ENCODE measurements around the gene KIF25. TPM values are rescaled to one million over a fixed set of nuclear protein-coding genes. Genes with fewer than 3 reads are reported as not detected.
"Not testable (repeated sequence)": the region's sequence is repeated elsewhere in the genome, so short reads cannot be mapped to it uniquely, and the experiment has no call there.

Gene KIF25
- total RNA-seq, 1 donor from 2014 or later = not detected

GRCh38 chr6:167965592-167966539 is 31.6 kb upstream of the KIF25 start:
- Mint-ChIP-seq H3K27me3 (no peaks in the 10 kb centered on the region), H3K4me1 (peaks cover 3% of the 10 kb centered on the region), H3K4me3 (no peak overlapping the region)

GRCh38 chr6:167966540-167966905 is 30.9 kb upstream of the KIF25 start:
- Mint-ChIP-seq H3K9me3 (no peaks in the 10 kb centered on the region), H3K27me3 (no peaks in the 10 kb centered on the region), H3K4me1 (peaks cover 3% of the 10 kb centered on the region), H3K27ac (no peak overlapping the region), H3K36me3 (ENCODE audit: low read depth) (peaks cover 7% of the 10 kb centered on the region), H3K4me3 (no peak overlapping the region)
- DNase-seq = no peak
- intact Hi-C loops (cut with micrococcal nuclease) = no loop called here

More at GRCh38 chr6:167965592-167966539, 31.6 kb upstream of the KIF25 start:
- Mint-ChIP-seq H3K9me3 (no peaks in the 10 kb centered on the region), H3K36me3 (ENCODE audit: low read depth) (peaks cover 7% of the 10 kb centered on the region), H3K27ac (no peak overlapping the region)
- intact Hi-C loops (cut with micrococcal nuclease) = no loop called here
- no peak for DNase-seq

GRCh38 chr6:167968091-167968490 is 29.4 kb upstream of the KIF25 start:
- Mint-ChIP-seq H3K9me3 (no peaks in the 10 kb centered on the region), H3K36me3 (ENCODE audit: low read depth) (peaks cover 7% of the 10 kb centered on the region), H3K4me1 (peaks cover 3% of the 10 kb centered on the region), H3K4me3 (no peak overlapping the region), H3K27ac (no peak overlapping the region), H3K27me3 (no peaks in the 10 kb centered on the region)
- peak; percentile 75 for DNase-seq
- intact Hi-C loops (cut with micrococcal nuclease) = no loop called here

- no peaks in the 10 kb centered on the region for H3K9me3 Mint-ChIP-seq
- DNase-seq = no peak
Observed at GRCh38 chr6:167970230-167970629, 27.2 kb upstream of the KIF25 start.

GRCh38 chr6:167972193-167972592 is 25.3 kb upstream of the KIF25 start:
- Mint-ChIP-seq H3K27ac (no peak overlapping the region), H3K9me3 (no peaks in the 10 kb centered on the region), H3K4me1 (no peaks in the 10 kb centered on the region), H3K4me3 (no peak overlapping the region), H3K27me3 (no peaks in the 10 kb centered on the region), H3K36me3 (ENCODE audit: low read depth) (peaks cover 5% of the 10 kb centered on the region)
- intact Hi-C loops (cut with micrococcal nuclease) = no loop called here
- no peak for DNase-seq

More at GRCh38 chr6:167970230-167970629, 27.2 kb upstream of the KIF25 start:
- H3K27ac Mint-ChIP-seq = no peak overlapping the region
- intact Hi-C loops (cut with micrococcal nuclease) = no loop called here
- H3K4me1 Mint-ChIP-seq = no peaks in the 10 kb centered on the region
- H3K27me3 Mint-ChIP-seq = no peaks in the 10 kb centered on the region
- H3K4me3 Mint-ChIP-seq = no peak overlapping the region
- H3K36me3 Mint-ChIP-seq (ENCODE audit: low read depth) = peaks cover 5% of the 10 kb centered on the region

GRCh38 chr6:167973148-167973885 is 24.2 kb upstream of the KIF25 start:
- Mint-ChIP-seq H3K4me3 (no peak overlapping the region), H3K4me1 (no peaks in the 10 kb centered on the region), H3K27ac (no peak overlapping the region), H3K36me3 (ENCODE audit: low read depth) (peaks cover 2% of the 10 kb centered on the region), H3K27me3 (no peaks in the 10 kb centered on the region), H3K9me3 (no peaks in the 10 kb centered on the region)
- intact Hi-C loops (cut with micrococcal nuclease) = no loop called here
- no peak for DNase-seq

GRCh38 chr6:167974640-167975344 is 22.7 kb upstream of the KIF25 start:
- Mint-ChIP-seq H3K4me1 (no peaks in the 10 kb centered on the region), H3K27me3 (no peaks in the 10 kb centered on the region), H3K36me3 (ENCODE audit: low read depth) (peaks cover under 1% of the 10 kb centered on the region), H3K27ac (no peak overlapping the region), H3K9me3 (no peaks in the 10 kb centered on the region), H3K4me3 (no peak overlapping the region)
- DNase-seq = no peak
- intact Hi-C loops (cut with micrococcal nuclease) = no loop called here

GRCh38 chr6:167975458-167975857 is 22.0 kb upstream of the KIF25 start:
- Mint-ChIP-seq H3K27me3 (no peaks in the 10 kb centered on the region), H3K4me1 (no peaks in the 10 kb centered on the region), H3K27ac (no peak overlapping the region), H3K36me3 (ENCODE audit: low read depth) (no peaks in the 10 kb centered on the region), H3K4me3 (no peak overlapping the region), H3K9me3 (no peaks in the 10 kb centered on the region)
- DNase-seq = no peak
- intact Hi-C loops (cut with micrococcal nuclease) = no loop called here

GRCh38 chr6:167976116-167976657 is 21.3 kb upstream of the KIF25 start:
- H3K9me3 Mint-ChIP-seq; H3K27ac Mint-ChIP-seq; intact Hi-C loops (cut with micrococcal nuclease); H3K4me1 Mint-ChIP-seq; H3K27me3 Mint-ChIP-seq; H3K36me3 Mint-ChIP-seq (ENCODE audit: low read depth); H3K4me3 Mint-ChIP-seq; DNase-seq: not testable (repeated sequence)

GRCh38 chr6:167976708-167977107 is 20.8 kb upstream of the KIF25 start:
- Mint-ChIP-seq H3K4me3 (no peak overlapping the region), H3K36me3 (ENCODE audit: low read depth) (no peaks in the 10 kb centered on the region), H3K27ac (no peak overlapping the region), H3K9me3 (no peaks in the 10 kb centered on the region), H3K27me3 (peaks cover 4% of the 10 kb centered on the region), H3K4me1 (no peaks in the 10 kb centered on the region)
- intact Hi-C loops (cut with micrococcal nuclease) = no loop called here
- no peak for DNase-seq

- H3K4me3 Mint-ChIP-seq = no peak overlapping the region
Observed at GRCh38 chr6:167977717-167978467, 19.6 kb upstream of the KIF25 start.

GRCh38 chr6:167978607-167979006 is 18.9 kb upstream of the KIF25 start:
- Mint-ChIP-seq H3K4me3 (no peak overlapping the region), H3K4me1 (no peaks in the 10 kb centered on the region), H3K27me3 (peaks cover 6% of the 10 kb centered on the region), H3K9me3 (no peaks in the 10 kb centered on the region), H3K27ac (no peak overlapping the region), H3K36me3 (ENCODE audit: low read depth) (no peaks in the 10 kb centered on the region)
- intact Hi-C loops (cut with micrococcal nuclease) = no loop called here
- no peak for DNase-seq

More at GRCh38 chr6:167977717-167978467, 19.6 kb upstream of the KIF25 start:
- intact Hi-C loops (cut with micrococcal nuclease) = no loop called here
- no peaks in the 10 kb centered on the region for H3K4me1 Mint-ChIP-seq
- H3K36me3 Mint-ChIP-seq (ENCODE audit: low read depth) = no peaks in the 10 kb centered on the region
- H3K9me3 Mint-ChIP-seq = no peaks in the 10 kb centered on the region
- DNase-seq = no peak
- peaks cover 6% of the 10 kb centered on the region for H3K27me3 Mint-ChIP-seq
- H3K27ac Mint-ChIP-seq = no peak overlapping the region

All from activated CD4-positive, alpha-beta T cell treated with anti-CD3 and anti-CD28 coated beads, Interleukin-2, amount 10 ng/mL, durations not matched to agents 24 days and 14 days (primary cell).